ENCODE measurements around the gene PGP. TPM values are rescaled to one million over a fixed set of nuclear protein-coding genes. Genes with fewer than 3 reads are reported as not detected.

The PGP gene
- total and polyA plus RNA-seq, 4 donors = 3.4 to 9.9 (median 6.3) TPM

- no peak for TF ChIP-seq REST (IDR thresholded peaks at IDR 0.05)
- no peak for TF ChIP-seq GABPA (IDR thresholded peaks at IDR 0.05 in 1 of 2, conservative IDR thresholded peaks at IDR 0.05 in 1 of 2)
- TF ChIP-seq HNF4A (conservative IDR thresholded peaks at IDR 0.05) = no peak
- TF ChIP-seq FOXA2 (IDR thresholded peaks at IDR 0.05) = no peak
- no peak for TF ChIP-seq FOXA1 (IDR thresholded peaks at IDR 0.05)
- TF ChIP-seq NR2F2 (IDR thresholded peaks at IDR 0.05) = no peak
- no peak for TF ChIP-seq HNF4G (IDR thresholded peaks at IDR 0.05)
- no peak for TF ChIP-seq ATF3 (IDR thresholded peaks at IDR 0.05)
- no peak for TF ChIP-seq MAX (IDR thresholded peaks at IDR 0.05)
- no peak for TF ChIP-seq RXRA (IDR thresholded peaks at IDR 0.05)
- no peak for TF ChIP-seq RAD21 (IDR thresholded peaks at IDR 0.05)
These were observed 14.3 kb downstream of the PGP start (continued) for GRCh38 chr16:2200313-2200712.

- TF ChIP-seq RXRA (IDR thresholded peaks at IDR 0.05) (no peak), MAX (IDR thresholded peaks at IDR 0.05) (no peak), JUND (IDR thresholded peaks at IDR 0.05) (no peak), SP1 (IDR thresholded peaks at IDR 0.05) (no peak), GABPA (IDR thresholded peaks at IDR 0.05 in 1 of 2, conservative IDR thresholded peaks at IDR 0.05 in 1 of 2) (no peak), TAF1 (conservative IDR thresholded peaks at IDR 0.05) (no peak)
- H3K4me3 ChIP-seq (ENCODE audit: low read depth in 1 of 3, low read length in 3 of 3) = no peak overlapping the region
- peaks cover 0 to 2% (median 0%) of the 10 kb centered on the region in 4 donors for H3K27me3 ChIP-seq (ENCODE audit: control insufficient read depth in 4 of 4, insufficient read depth in 4 of 4, low read length in 3 of 4)
- H3K4me1 ChIP-seq (ENCODE audit: control insufficient read depth in 4 of 4, insufficient read depth in 4 of 4, low read length in 3 of 4) = peaks cover 3 to 13% (median 5%) of the 10 kb centered on the region in 4 donors
- H3K36me3 ChIP-seq (ENCODE audit: control insufficient read depth in 4 of 4, insufficient read depth in 3 of 4, low read depth in 1 of 4, low read length in 3 of 4) = no peaks in the 10 kb centered on the region
- 84% methylated on average over 14 of the region's 14 CpGs for WGBS
- DNase-seq (ENCODE audit: low spot score) = no peak
- no peaks in the 10 kb centered on the region for H3K9me3 ChIP-seq (ENCODE audit: control insufficient read depth in 4 of 4, low read length in 3 of 4)
- H3K27ac ChIP-seq (ENCODE audit: low read depth in 1 of 2, low read length in 2 of 2) = no peak overlapping the region
- no peak overlapping the region for H3K9ac ChIP-seq (ENCODE audit: low read depth in 1 of 2, low read length in 2 of 2)
These were observed 15.0 kb downstream of the PGP start for GRCh38 chr16:2199621-2200139.

- Histone ChIP-seq H3K27me3 (ENCODE audit: control insufficient read depth in 4 of 4, insufficient read depth in 4 of 4, low read length in 3 of 4) (peaks cover 0 to 2% (median 0%) of the 10 kb centered on the region in 4 donors), H3K9ac (ENCODE audit: low read depth in 1 of 2, low read length in 2 of 2) (no peak overlapping the region)
- WGBS = 87% methylated on average over 5 of the region's 5 CpGs
These were observed 15.5 kb downstream of the PGP start for GRCh38 chr16:2199095-2199494.

More at GRCh38 chr16:2199095-2199494, 15.5 kb downstream of the PGP start:
- Histone ChIP-seq H3K4me3 (ENCODE audit: low read depth in 1 of 3, low read length in 3 of 3) (no peak overlapping the region), H3K27ac (ENCODE audit: low read depth in 1 of 2, low read length in 2 of 2) (no peak overlapping the region), H3K36me3 (ENCODE audit: control insufficient read depth in 4 of 4, insufficient read depth in 3 of 4, low read depth in 1 of 4, low read length in 3 of 4) (no peaks in the 10 kb centered on the region), H3K4me1 (ENCODE audit: control insufficient read depth in 4 of 4, insufficient read depth in 4 of 4, low read length in 3 of 4) (peaks cover 2 to 11% (median 4%) of the 10 kb centered on the region in 4 donors), H3K9me3 (ENCODE audit: control insufficient read depth in 4 of 4, low read length in 3 of 4) (no peaks in the 10 kb centered on the region)
- no peak for DNase-seq (ENCODE audit: low spot score)
- TF ChIP-seq MAX (IDR thresholded peaks at IDR 0.05) (no peak), SP1 (IDR thresholded peaks at IDR 0.05) (no peak), REST (IDR thresholded peaks at IDR 0.05) (no peak), FOXA1 (IDR thresholded peaks at IDR 0.05) (no peak)
